Lower leg skin (tissue), 3 donors: ENCODE results near the gene KBTBD13.

Experiments
- POLR2A ChIP-seq, 2 donors: fragments of 450-650 bp; IDR thresholded peaks; one replicate each; pipeline ENCODE4 v1.6.1; 2016 to 2017; ENCODE audit warnings: antibody characterized with exemption in 2 of 2, mild to moderate bottlenecking in 1 of 2, moderate library complexity in 1 of 2
- TF ChIP-seq, protein P1 (sequence below), 3 donors: fragments of 450-650 bp; IDR thresholded peaks; one replicate each; pipeline ENCODE4 v1.5.1; 2016; ENCODE audit warnings: antibody characterized with exemption in 3 of 3, mild to moderate bottlenecking in 3 of 3, moderate library complexity in 2 of 3

DNA sequence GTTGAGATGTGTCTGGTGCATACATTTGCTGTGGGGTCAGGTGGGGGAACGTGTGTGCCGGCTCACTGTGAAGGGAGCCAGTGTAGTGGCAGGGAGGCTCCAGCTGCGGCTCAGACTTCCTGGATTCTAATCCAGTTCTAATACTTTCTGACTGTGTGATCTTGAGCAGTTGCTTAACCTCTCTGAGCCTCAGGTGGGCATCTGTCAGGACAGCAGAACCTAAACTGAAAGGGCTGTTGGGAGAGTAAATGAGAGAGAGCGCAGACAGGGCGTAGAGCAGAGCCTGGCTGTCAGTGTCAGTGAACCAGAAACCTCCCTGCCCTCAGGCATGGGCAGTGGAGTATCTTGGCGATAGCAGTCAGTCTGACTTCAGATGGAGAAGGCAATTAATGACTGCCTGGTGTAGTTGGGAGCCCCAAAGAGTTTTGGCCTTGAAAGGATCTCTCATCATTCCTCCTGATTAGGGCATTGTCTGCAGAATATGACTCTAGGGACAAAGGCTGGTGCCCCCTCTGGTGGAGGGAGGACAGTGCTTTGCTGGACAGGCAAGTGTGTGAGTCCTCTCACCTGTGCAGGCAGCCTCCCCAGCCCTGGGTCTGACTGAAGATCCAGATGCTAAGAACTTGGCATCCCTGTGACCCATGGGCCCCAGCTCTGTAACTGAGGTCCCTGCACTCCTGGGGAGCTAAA is 9.6 kb downstream of the KBTBD13 start:
- TF ChIP-seq, protein P1, sequence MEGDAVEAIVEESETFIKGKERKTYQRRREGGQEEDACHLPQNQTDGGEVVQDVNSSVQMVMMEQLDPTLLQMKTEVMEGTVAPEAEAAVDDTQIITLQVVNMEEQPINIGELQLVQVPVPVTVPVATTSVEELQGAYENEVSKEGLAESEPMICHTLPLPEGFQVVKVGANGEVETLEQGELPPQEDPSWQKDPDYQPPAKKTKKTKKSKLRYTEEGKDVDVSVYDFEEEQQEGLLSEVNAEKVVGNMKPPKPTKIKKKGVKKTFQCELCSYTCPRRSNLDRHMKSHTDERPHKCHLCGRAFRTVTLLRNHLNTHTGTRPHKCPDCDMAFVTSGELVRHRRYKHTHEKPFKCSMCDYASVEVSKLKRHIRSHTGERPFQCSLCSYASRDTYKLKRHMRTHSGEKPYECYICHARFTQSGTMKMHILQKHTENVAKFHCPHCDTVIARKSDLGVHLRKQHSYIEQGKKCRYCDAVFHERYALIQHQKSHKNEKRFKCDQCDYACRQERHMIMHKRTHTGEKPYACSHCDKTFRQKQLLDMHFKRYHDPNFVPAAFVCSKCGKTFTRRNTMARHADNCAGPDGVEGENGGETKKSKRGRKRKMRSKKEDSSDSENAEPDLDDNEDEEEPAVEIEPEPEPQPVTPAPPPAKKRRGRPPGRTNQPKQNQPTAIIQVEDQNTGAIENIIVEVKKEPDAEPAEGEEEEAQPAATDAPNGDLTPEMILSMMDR (IDR thresholded peaks at IDR 0.05), result no peak
- no peak for TF ChIP-seq POLR2A (IDR thresholded peaks at IDR 0.05)
